ENCODE results near the gene SHC2. TPM values are rescaled to one million over a fixed set of nuclear protein-coding genes. Genes with fewer than 3 reads are reported as not detected.

SHC2 gene
- total and polyA plus RNA-seq, 9 of the 15 experiments (the other 6 are each of a cell fraction or from before 2014, with no cell fraction given), result 0.14 to 0.36 (median 0.17) TPM; not detected in 5

DNA sequence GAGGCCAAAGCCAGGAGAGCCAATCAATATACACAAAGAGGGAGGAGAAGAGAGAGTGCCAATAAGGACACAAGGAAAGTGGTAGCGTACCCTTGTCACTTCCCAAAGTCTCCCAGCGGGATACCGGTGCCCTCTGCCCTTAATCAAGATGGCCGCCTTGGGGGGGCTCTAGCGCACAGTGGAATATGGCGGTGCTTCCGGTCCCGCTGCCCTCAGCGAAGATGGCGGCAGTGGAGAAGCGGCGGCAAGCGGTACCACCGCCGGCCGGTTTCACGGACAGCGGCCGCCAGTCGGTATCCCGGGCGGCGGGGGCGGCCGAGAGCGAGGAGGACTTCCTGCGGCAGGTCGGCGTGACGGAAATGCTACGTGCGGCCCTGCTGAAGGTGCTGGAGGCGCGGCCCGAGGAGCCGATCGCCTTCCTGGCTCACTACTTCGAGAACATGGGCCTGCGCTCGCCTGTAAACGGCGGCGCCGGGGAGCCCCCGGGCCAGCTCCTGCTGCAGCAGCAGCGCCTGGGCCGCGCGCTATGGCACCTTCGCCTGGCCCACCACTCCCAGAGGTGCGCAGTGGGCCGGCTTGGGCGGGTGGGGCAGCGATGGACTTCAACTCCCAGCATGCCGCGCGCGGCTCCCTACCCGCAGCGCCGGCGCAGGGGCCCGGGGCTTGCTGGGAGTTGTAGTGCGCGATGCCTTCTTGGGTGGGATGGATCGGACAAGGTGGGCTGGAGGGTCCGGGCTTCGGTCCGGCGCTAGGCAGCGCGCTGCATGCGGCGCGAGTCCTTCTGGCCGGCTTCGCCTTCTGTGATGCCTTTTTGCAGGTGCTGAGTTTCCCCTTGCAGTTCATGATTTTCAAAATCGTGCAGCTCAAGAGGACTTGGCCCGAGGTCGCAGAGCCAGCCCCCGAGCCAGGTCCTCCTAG is 46.7 kb upstream of the SHC2 start, which contains the start of gene TPGS1 (continued):
- TF ChIP-seq HDAC6 (IDR thresholded peaks at IDR 0.05; ENCODE audit: low read depth, low read length), result no peak
- TF ChIP-seq TCF7L2 (IDR thresholded peaks at IDR 0.05; ENCODE audit: low read depth, low read length), result no peak
- TF ChIP-seq ZNF232 (CRISPR knock-in tag; IDR thresholded peaks at IDR 0.05), result peak; percentile 31; the same call in 1 of the 2 replicates
- TF ChIP-seq ZNF699 (CRISPR knock-in tag; IDR thresholded peaks at IDR 0.05; ENCODE audit: insufficient replicate concordance), result no peak
- no peak for TF ChIP-seq STAG1 (CRISPR knock-in tag; IDR thresholded peaks at IDR 0.05; ENCODE audit: borderline replicate concordance)
- TF ChIP-seq DACH1 (IDR thresholded peaks at IDR 0.05; ENCODE audit: partially characterized antibody), result no peak
- TF ChIP-seq EHMT2 (IDR thresholded peaks at IDR 0.05), result peak; percentile 72; the same call in 1 of the 2 replicates
- TF ChIP-seq SMAD2 (IDR thresholded peaks at IDR 0.05; ENCODE audit: low read depth, low read length), result no peak
- TF ChIP-seq SMAD3 (CRISPR knock-in tag; conservative IDR thresholded peaks at IDR 0.05), result peak; percentile 88
- TF ChIP-seq ZBED1 (IDR thresholded peaks at IDR 0.05), result no peak
- TF ChIP-seq, protein P1, sequence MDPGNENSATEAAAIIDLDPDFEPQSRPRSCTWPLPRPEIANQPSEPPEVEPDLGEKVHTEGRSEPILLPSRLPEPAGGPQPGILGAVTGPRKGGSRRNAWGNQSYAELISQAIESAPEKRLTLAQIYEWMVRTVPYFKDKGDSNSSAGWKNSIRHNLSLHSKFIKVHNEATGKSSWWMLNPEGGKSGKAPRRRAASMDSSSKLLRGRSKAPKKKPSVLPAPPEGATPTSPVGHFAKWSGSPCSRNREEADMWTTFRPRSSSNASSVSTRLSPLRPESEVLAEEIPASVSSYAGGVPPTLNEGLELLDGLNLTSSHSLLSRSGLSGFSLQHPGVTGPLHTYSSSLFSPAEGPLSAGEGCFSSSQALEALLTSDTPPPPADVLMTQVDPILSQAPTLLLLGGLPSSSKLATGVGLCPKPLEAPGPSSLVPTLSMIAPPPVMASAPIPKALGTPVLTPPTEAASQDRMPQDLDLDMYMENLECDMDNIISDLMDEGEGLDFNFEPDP (CRISPR knock-in tag; IDR thresholded peaks at IDR 0.05), result no peak
- TF ChIP-seq CHD2 (IDR thresholded peaks at IDR 0.05; ENCODE audit: low read depth, low read length), result peak; percentile 30; the same call in 1 of the 2 replicates
- TF ChIP-seq RFX5 (IDR thresholded peaks at IDR 0.05; ENCODE audit: low read depth, low read length), result no peak
- no peak for TF ChIP-seq HSF4 (CRISPR knock-in tag; IDR thresholded peaks at IDR 0.05; ENCODE audit: borderline replicate concordance)
- no peak for TF ChIP-seq EWSR1 (IDR thresholded peaks at IDR 0.05; ENCODE audit: borderline replicate concordance, low read depth, partially characterized antibody)
- peak; percentile 97 for TF ChIP-seq TAF7 (tag; IDR thresholded peaks at IDR 0.05)
- peak; percentile 79 for TF ChIP-seq TGIF2 (CRISPR knock-in tag; IDR thresholded peaks at IDR 0.05)
- TF ChIP-seq HCFC1 (IDR thresholded peaks at IDR 0.05; ENCODE audit: low read depth, low read length), result peak; percentile 98
- peak; percentile 74 to 80 for TF ChIP-seq MAZ (CRISPR knock-in tag; conservative IDR thresholded peaks at IDR 0.05 in 1 of 2, IDR thresholded peaks at IDR 0.05 in 1 of 2)
- peak; percentile 84 for TF ChIP-seq C11orf30 (IDR thresholded peaks at IDR 0.05; ENCODE audit: low read depth)
- no peak for TF ChIP-seq ZFP30 (CRISPR knock-in tag; IDR thresholded peaks at IDR 0.05; ENCODE audit: borderline replicate concordance)
- no peak for TF ChIP-seq DNMT1 (IDR thresholded peaks at IDR 0.05)
- peak; percentile 69 for TF ChIP-seq HINFP (tag; conservative IDR thresholded peaks at IDR 0.05; ENCODE audit: low read depth)
- TF ChIP-seq ZNF133 (CRISPR knock-in tag; IDR thresholded peaks at IDR 0.05), result no peak

Data from K562 (cell line).